KMS-11 (cell line): Measurements from ENCODE around the gene ZSWIM9.

Source experiments
- H2AFZ ChIP-seq: fragments of 200-600 bp; sonication (generic); 2 replicates; pipeline ENCODE4 v1.6.1; 2016; ENCODE audit warnings: antibody characterized with exemption, mixed run types, low read depth
- H3K27ac ChIP-seq: fragments of 200-600 bp; sonication (generic); 2 replicates; pipeline ENCODE4 v1.6.1; 2016; ENCODE audit warnings: mild to moderate bottlenecking, mixed run types
- H3K27me3 ChIP-seq: fragments of 200-600 bp; sonication (generic); 2 replicates; pipeline ENCODE4 v1.6.1; 2017; ENCODE audit warnings: mild to moderate bottlenecking, low read depth, mixed run types, moderate library complexity; ENCODE audit not compliant: insufficient read depth
- H3K36me3 ChIP-seq: fragments of 200-600 bp; sonication (generic); 2 replicates; pipeline ENCODE4 v1.6.1; 2017; ENCODE audit warnings: mild to moderate bottlenecking, mixed run types; ENCODE audit not compliant: insufficient read depth
- H3K4me1 ChIP-seq: fragments of 200-600 bp; sonication (generic); 2 replicates; pipeline ENCODE4 v1.6.1; 2016; ENCODE audit warnings: mild to moderate bottlenecking, low read depth, mixed run types; ENCODE audit not compliant: poor library complexity, severe bottlenecking
- H3K4me2 ChIP-seq: fragments of 200-600 bp; sonication (generic); 2 replicates; pipeline ENCODE4 v1.7.0; 2016; ENCODE audit warnings: mild to moderate bottlenecking, mixed run types
- H3K4me3 ChIP-seq: fragments of 200-600 bp; sonication (generic); IDR thresholded peaks from 2 replicates; pipeline ENCODE4 v1.6.1; 2017; ENCODE audit warnings: low read depth, low read length, mixed read lengths; ENCODE audit not compliant: insufficient read depth
- H3K79me2 ChIP-seq: fragments of 200-600 bp; sonication (generic); 2 replicates; pipeline ENCODE4 v1.6.1; 2016; ENCODE audit warnings: low read depth, mixed run types; ENCODE audit not compliant: insufficient read depth
- H3K9ac ChIP-seq: fragments of 200-600 bp; sonication (generic); 2 replicates; pipeline ENCODE4 v1.6.1; 2016; ENCODE audit warnings: mild to moderate bottlenecking, mixed run types
- H4K20me1 ChIP-seq: fragments of 200-600 bp; sonication (generic); 2 replicates; pipeline ENCODE4 v1.6.1; 2016; ENCODE audit warnings: mild to moderate bottlenecking, mixed run types; ENCODE audit not compliant: insufficient read depth
- CTCF ChIP-seq: fragments of 200-600 bp; sonication (generic); conservative IDR thresholded peaks from 2 replicates; pipeline ENCODE4 v1.6.1; 2017; ENCODE audit warnings: low read depth, mild to moderate bottlenecking, antibody characterized with exemption, low read length, moderate library complexity, mixed read lengths

The ZSWIM9 gene

GRCh38 chr19:48171710-48172109 lies 1.2 kb downstream of the ZSWIM9 start:
- no peak for TF ChIP-seq CTCF
- Histone ChIP-seq H3K27ac (no peak overlapping the region), H4K20me1 (no peaks in the 10 kb centered on the region), H3K36me3 (no peaks in the 10 kb centered on the region), H2AFZ (no peak overlapping the region), H3K79me2 (peaks cover 24% of the 10 kb centered on the region; the same call in 1 of the 2 replicates), H3K4me1 (peaks cover 23% of the 10 kb centered on the region), H3K9ac (no peak overlapping the region), H3K4me2 (peak overlapping the region; percentile 77; the same call in 1 of the 2 replicates), H3K4me3 (no peak overlapping the region), H3K27me3 (no peaks in the 10 kb centered on the region)

GRCh38 chr19:48174445-48175030 lies 4.1 kb downstream of the ZSWIM9 start:
- TF ChIP-seq CTCF = no peak
- Histone ChIP-seq H4K20me1 (no peaks in the 10 kb centered on the region), H3K4me1 (peaks cover 7% of the 10 kb centered on the region), H3K27ac (no peak overlapping the region), H3K36me3 (no peaks in the 10 kb centered on the region), H2AFZ (no peak overlapping the region), H3K27me3 (no peaks in the 10 kb centered on the region), H3K79me2 (no peaks in the 10 kb centered on the region), H3K4me3 (no peak overlapping the region), H3K4me2 (no peak overlapping the region), H3K9ac (no peak overlapping the region)

GRCh38 chr19:48175578-48175977 lies 5.1 kb downstream of the ZSWIM9 start:
- no peaks in the 10 kb centered on the region for H3K79me2 ChIP-seq
- no peak overlapping the region for H3K9ac ChIP-seq
- H3K36me3 ChIP-seq = no peaks in the 10 kb centered on the region
- no peak overlapping the region for H3K4me3 ChIP-seq
- H3K4me2 ChIP-seq = no peak overlapping the region
- peaks cover 7% of the 10 kb centered on the region for H3K4me1 ChIP-seq
- no peak for TF ChIP-seq CTCF
- no peak overlapping the region for H2AFZ ChIP-seq
- no peaks in the 10 kb centered on the region for H4K20me1 ChIP-seq
- H3K27me3 ChIP-seq = no peaks in the 10 kb centered on the region
- no peak overlapping the region for H3K27ac ChIP-seq

- Histone ChIP-seq H3K4me1 (peaks cover 2% of the 10 kb centered on the region), H3K9ac (no peak overlapping the region), H3K27me3 (no peaks in the 10 kb centered on the region), H3K36me3 (no peaks in the 10 kb centered on the region), H4K20me1 (no peaks in the 10 kb centered on the region), H3K79me2 (no peaks in the 10 kb centered on the region), H2AFZ (no peak overlapping the region), H3K4me2 (no peak overlapping the region), H3K27ac (no peak overlapping the region), H3K4me3 (no peak overlapping the region)
- no peak for TF ChIP-seq CTCF
Observed at GRCh38 chr19:48176226-48176625, 5.7 kb downstream of the ZSWIM9 start.
